Measurements from ENCODE around the gene UFSP2.

UFSP2 gene

DNA sequence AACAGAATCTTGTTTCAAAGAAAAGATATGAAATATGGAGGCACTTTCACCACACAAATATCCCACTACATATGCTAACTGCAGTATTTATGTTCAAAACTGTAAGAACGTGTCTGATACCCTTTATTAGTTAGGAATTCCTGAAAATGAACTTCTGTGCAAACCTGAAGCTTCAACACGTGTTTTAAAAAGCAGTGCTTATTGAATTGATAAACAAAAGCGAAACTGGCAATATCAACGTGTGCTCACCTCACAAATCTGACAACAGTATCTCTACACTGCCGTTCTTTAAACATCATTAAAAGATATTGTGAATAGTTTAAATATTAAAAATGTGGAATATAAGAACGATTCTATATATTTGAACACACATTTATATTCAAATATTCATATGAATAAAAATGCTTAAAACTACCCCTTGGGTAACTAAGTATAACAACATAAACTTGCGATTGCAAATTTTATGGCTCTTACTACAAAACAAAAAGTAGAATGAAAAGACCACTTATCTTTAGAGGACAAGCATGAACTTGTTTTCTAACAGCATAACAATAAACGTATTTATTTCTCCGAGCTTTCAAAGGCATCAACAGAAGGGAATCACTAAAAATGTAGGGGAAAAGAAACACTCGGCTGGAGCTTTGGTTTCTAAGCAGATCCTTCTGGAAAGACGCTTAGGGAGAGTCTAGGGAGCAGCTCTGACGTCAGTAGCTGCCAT is 30.4 kb downstream of the UFSP2 start, which contains the start of gene LRP2BP:
Gene LRP2BP, minus strand, starts transcription at position 687 of the 718 bp plus-strand sequence. CDS start 17,738 bp downstream, outside the sequence.
- Histone ChIP-seq H3K4me3 (ENCODE audit: insufficient read length, low read depth) (peak within 1 kb of the TSS; percentile 54), H3K36me3 (ENCODE audit: insufficient read depth, insufficient read length, low read length) (peaks cover 9% of the 10 kb centered on the region), H3K4me1 (ENCODE audit: insufficient read depth, insufficient read length) (no peaks in the 10 kb centered on the region), H3K9ac (ENCODE audit: insufficient read length, low read depth) (peak within 1 kb of the TSS; percentile 72), H3K27me3 (ENCODE audit: insufficient read depth, insufficient read length) (no peaks in the 10 kb centered on the region), H3K9me3 (ENCODE audit: insufficient read depth, low read length) (no peaks in the 10 kb centered on the region)
- TF ChIP-seq SUZ12 (IDR thresholded peaks at IDR 0.05; ENCODE audit: extremely low read depth, insufficient read depth, insufficient read length) = no peak
- TF ChIP-seq YY1 (IDR thresholded peaks at IDR 0.05; ENCODE audit: insufficient read depth, insufficient read length) = no peak
- no peak for TF ChIP-seq ZNF274 (IDR thresholded peaks at IDR 0.05; ENCODE audit: low read depth, low read length)
- no peak for DNase-seq (ENCODE audit: low read depth, low spot score)

DNA sequence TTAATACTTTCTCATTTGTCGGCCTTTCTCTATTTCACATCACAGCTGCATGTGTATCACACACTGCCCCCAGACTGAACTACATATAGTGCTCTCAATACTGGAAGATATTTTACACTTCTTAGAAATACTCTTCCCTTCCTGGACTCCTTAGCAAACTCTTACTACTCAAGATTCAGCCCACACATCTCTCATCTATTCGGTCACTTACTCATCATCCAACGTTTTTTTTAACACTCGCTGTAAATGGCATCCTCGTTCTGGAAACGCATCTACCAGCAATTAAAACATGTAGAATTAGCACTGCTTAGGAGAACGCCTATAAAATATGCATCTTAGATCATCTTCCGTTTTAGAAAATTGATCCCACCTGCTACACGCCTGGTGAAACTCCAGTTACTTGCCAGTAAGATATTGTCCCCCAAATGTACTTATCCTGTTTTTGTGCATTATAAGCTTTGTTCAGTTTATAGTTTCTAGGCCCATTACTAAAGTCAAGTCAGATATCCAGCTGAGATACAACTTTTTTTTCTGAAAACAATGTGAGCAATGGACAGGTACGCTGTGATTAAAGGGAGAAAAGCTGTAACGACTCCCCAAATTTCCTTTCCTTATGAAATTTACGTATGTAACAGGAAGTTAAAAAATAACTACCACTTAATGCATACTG is 31.1 kb downstream of the UFSP2 start:
- Histone ChIP-seq H3K9me3 (ENCODE audit: insufficient read depth, low read length) (no peaks in the 10 kb centered on the region), H3K9ac (ENCODE audit: insufficient read length, low read depth) (no peak overlapping the region), H3K4me1 (ENCODE audit: insufficient read depth, insufficient read length) (no peaks in the 10 kb centered on the region), H3K4me3 (ENCODE audit: insufficient read length, low read depth) (no peak overlapping the region), H3K27me3 (ENCODE audit: insufficient read depth, insufficient read length) (no peaks in the 10 kb centered on the region), H3K36me3 (ENCODE audit: insufficient read depth, insufficient read length, low read length) (peaks cover 4% of the 10 kb centered on the region)
- no peak for DNase-seq (ENCODE audit: low read depth, low spot score)
- TF ChIP-seq YY1 (IDR thresholded peaks at IDR 0.05; ENCODE audit: insufficient read depth, insufficient read length) = no peak
- no peak for TF ChIP-seq ZNF274 (IDR thresholded peaks at IDR 0.05; ENCODE audit: low read depth, low read length)

DNA sequence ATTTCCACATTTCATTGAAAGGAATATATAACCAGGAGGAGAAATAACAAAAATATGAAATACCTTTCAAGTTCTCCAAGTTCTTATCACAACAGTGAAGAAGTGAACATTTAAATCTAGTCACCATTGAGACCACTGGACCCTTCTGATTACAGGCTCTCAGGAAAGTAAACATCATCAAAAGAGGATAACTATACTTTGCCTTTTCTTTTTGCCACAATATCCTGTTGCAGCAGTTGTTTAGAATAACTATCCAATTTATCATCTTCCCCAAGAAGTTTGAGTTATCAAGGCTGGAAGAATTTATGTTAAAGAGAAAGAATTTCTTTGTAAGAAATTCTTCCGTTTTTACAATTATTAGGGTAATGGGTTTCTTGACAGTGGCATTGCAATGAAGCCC is 33.6 kb downstream of the UFSP2 start:
- TF ChIP-seq ZNF274 (IDR thresholded peaks at IDR 0.05; ENCODE audit: low read depth, low read length) (no peak), SUZ12 (IDR thresholded peaks at IDR 0.05; ENCODE audit: extremely low read depth, insufficient read depth, insufficient read length) (no peak), YY1 (IDR thresholded peaks at IDR 0.05; ENCODE audit: insufficient read depth, insufficient read length) (no peak)
- no peaks in the 10 kb centered on the region for H3K9me3 ChIP-seq (ENCODE audit: insufficient read depth, low read length)
- no peaks in the 10 kb centered on the region for H3K36me3 ChIP-seq (ENCODE audit: insufficient read depth, insufficient read length, low read length)
- no peak overlapping the region for H3K9ac ChIP-seq (ENCODE audit: insufficient read length, low read depth)
- H3K27me3 ChIP-seq (ENCODE audit: insufficient read depth, insufficient read length) = no peaks in the 10 kb centered on the region
- DNase-seq (ENCODE audit: low read depth, low spot score) = no peak
- H3K4me3 ChIP-seq (ENCODE audit: insufficient read length, low read depth) = no peak overlapping the region
- H3K4me1 ChIP-seq (ENCODE audit: insufficient read depth, insufficient read length) = no peaks in the 10 kb centered on the region

DNA sequence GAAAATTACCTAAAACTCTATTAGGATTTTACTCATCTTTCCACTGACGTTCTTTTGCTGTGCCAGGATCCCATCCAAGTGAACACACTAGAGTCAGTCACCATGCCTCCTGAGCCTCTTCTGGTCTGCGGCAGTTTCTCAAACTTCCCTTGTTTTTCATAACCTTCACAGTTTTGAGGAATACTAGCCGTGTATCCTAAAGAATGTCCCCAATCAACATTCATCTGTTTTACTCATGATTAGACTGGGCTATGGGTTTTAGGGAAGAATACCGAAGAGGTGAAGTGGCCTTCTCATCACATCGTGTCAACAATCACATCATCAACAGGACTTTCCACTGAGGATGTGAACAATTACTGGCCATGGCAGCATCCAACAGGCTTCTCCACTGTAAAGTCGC is 34.8 kb downstream of the UFSP2 start:
- Histone ChIP-seq H3K9ac (ENCODE audit: insufficient read length, low read depth) (no peak overlapping the region), H3K4me3 (ENCODE audit: insufficient read length, low read depth) (no peak overlapping the region), H3K4me1 (ENCODE audit: insufficient read depth, insufficient read length) (no peaks in the 10 kb centered on the region), H3K9me3 (ENCODE audit: insufficient read depth, low read length) (no peaks in the 10 kb centered on the region), H3K27me3 (ENCODE audit: insufficient read depth, insufficient read length) (no peaks in the 10 kb centered on the region), H3K36me3 (ENCODE audit: insufficient read depth, insufficient read length, low read length) (no peaks in the 10 kb centered on the region)
- no peak for DNase-seq (ENCODE audit: low read depth, low spot score)
- TF ChIP-seq SUZ12 (IDR thresholded peaks at IDR 0.05; ENCODE audit: extremely low read depth, insufficient read depth, insufficient read length) = no peak

- TF ChIP-seq SUZ12 (IDR thresholded peaks at IDR 0.05; ENCODE audit: extremely low read depth, insufficient read depth, insufficient read length) = no peak
- TF ChIP-seq ZNF274 (IDR thresholded peaks at IDR 0.05; ENCODE audit: low read depth, low read length) = no peak
- TF ChIP-seq YY1 (IDR thresholded peaks at IDR 0.05; ENCODE audit: insufficient read depth, insufficient read length) = no peak
- Histone ChIP-seq H3K9me3 (ENCODE audit: insufficient read depth, low read length) (no peaks in the 10 kb centered on the region), H3K4me3 (ENCODE audit: insufficient read length, low read depth) (no peak overlapping the region), H3K9ac (ENCODE audit: insufficient read length, low read depth) (no peak overlapping the region), H3K36me3 (ENCODE audit: insufficient read depth, insufficient read length, low read length) (no peaks in the 10 kb centered on the region), H3K4me1 (ENCODE audit: insufficient read depth, insufficient read length) (no peaks in the 10 kb centered on the region), H3K27me3 (ENCODE audit: insufficient read depth, insufficient read length) (no peaks in the 10 kb centered on the region)
- DNase-seq (ENCODE audit: low read depth, low spot score) = no peak
These were observed 37.8 kb downstream of the UFSP2 start for GRCh38 chr4:185387957-185388356.

GRCh38 chr4:185384930-185385331 is 40.8 kb downstream of the UFSP2 start:
- Histone ChIP-seq H3K27me3 (ENCODE audit: insufficient read depth, insufficient read length) (no peaks in the 10 kb centered on the region), H3K4me1 (ENCODE audit: insufficient read depth, insufficient read length) (no peaks in the 10 kb centered on the region), H3K4me3 (ENCODE audit: insufficient read length, low read depth) (no peak overlapping the region), H3K9ac (ENCODE audit: insufficient read length, low read depth) (no peak overlapping the region), H3K9me3 (ENCODE audit: insufficient read depth, low read length) (peaks cover 4% of the 10 kb centered on the region; the same call in 1 of the 2 replicates), H3K36me3 (ENCODE audit: insufficient read depth, insufficient read length, low read length) (no peaks in the 10 kb centered on the region)
- TF ChIP-seq ZNF274 (IDR thresholded peaks at IDR 0.05; ENCODE audit: low read depth, low read length) (no peak), YY1 (IDR thresholded peaks at IDR 0.05; ENCODE audit: insufficient read depth, insufficient read length) (no peak), SUZ12 (IDR thresholded peaks at IDR 0.05; ENCODE audit: extremely low read depth, insufficient read depth, insufficient read length) (no peak)
- no peak for DNase-seq (ENCODE audit: low read depth, low spot score)

- Histone ChIP-seq H3K9me3 (ENCODE audit: insufficient read depth, low read length) (peaks cover 4% of the 10 kb centered on the region; the same call in 1 of the 2 replicates), H3K4me1 (ENCODE audit: insufficient read depth, insufficient read length) (no peaks in the 10 kb centered on the region), H3K4me3 (ENCODE audit: insufficient read length, low read depth) (no peak overlapping the region), H3K36me3 (ENCODE audit: insufficient read depth, insufficient read length, low read length) (no peaks in the 10 kb centered on the region), H3K9ac (ENCODE audit: insufficient read length, low read depth) (no peak overlapping the region), H3K27me3 (ENCODE audit: insufficient read depth, insufficient read length) (no peaks in the 10 kb centered on the region)
- no peak for TF ChIP-seq ZNF274 (IDR thresholded peaks at IDR 0.05; ENCODE audit: low read depth, low read length)
- TF ChIP-seq YY1 (IDR thresholded peaks at IDR 0.05; ENCODE audit: insufficient read depth, insufficient read length) = no peak
- TF ChIP-seq SUZ12 (IDR thresholded peaks at IDR 0.05; ENCODE audit: extremely low read depth, insufficient read depth, insufficient read length) = no peak
- no peak for DNase-seq (ENCODE audit: low read depth, low spot score)
These were observed 41.7 kb downstream of the UFSP2 start for GRCh38 chr4:185384061-185384460.
